ENCODE results near the gene DDX4.

GRCh38 chr5:55714749-55715148, 23.1 kb upstream of the DDX4 start:
- TF ChIP-seq CTCF (IDR thresholded peaks at IDR 0.05): no peak
- no peak for TF ChIP-seq EZH2 (IDR thresholded peaks at IDR 0.05; ENCODE audit: borderline replicate concordance, insufficient read depth, low read depth, low read length, poor library complexity, severe bottlenecking)

All from B cell (primary cell).